Astrocyte (in vitro differentiated cells and primary cell): Measurements from ENCODE around the gene SUSD6. TPM values are rescaled to one million over a fixed set of nuclear protein-coding genes. Genes with fewer than 3 reads are reported as not detected.

Experiments used
- DNase-seq: peaks from one replicate; pipeline ENCODE4 v3.0.0-alpha.2; 2010; ENCODE audit warnings: low read depth
- FAIRE-seq: peaks from 2 replicates; lab custom pipeline; 2011; peaks lifted over from hg19 to GRCh38; lab: Jason Lieb, UNC
- H2AFZ ChIP-seq: 2 replicates; pipeline ENCODE4 v1.6.0; 2012; ENCODE audit warnings: low read depth, low read length, inconsistent platforms
- H3K27ac ChIP-seq: 2 replicates; pipeline ENCODE4 v1.5.1; 2011; ENCODE audit warnings: low read depth, low read length, inconsistent platforms
- H3K27me3 ChIP-seq: 2 replicates; pipeline ENCODE4 v1.6.0; 2011; ENCODE audit warnings: low read length, inconsistent platforms; ENCODE audit not compliant: insufficient read depth
- H3K36me3 ChIP-seq: 2 replicates; pipeline ENCODE4 v1.5.1; 2011; ENCODE audit warnings: low read length, inconsistent platforms; ENCODE audit not compliant: insufficient read depth
- H3K4me1 ChIP-seq: 2 replicates; pipeline ENCODE4 v1.5.1; 2011; ENCODE audit warnings: low read length, inconsistent platforms; ENCODE audit not compliant: insufficient read depth
- H3K4me2 ChIP-seq: 2 replicates; pipeline ENCODE4 v1.6.0; 2012; ENCODE audit warnings: low read length, inconsistent platforms
- H3K4me3 ChIP-seq: 2 replicates; pipeline ENCODE4 v1.5.1; 2011; ENCODE audit warnings: low read depth, mild to moderate bottlenecking, low read length, inconsistent platforms; ENCODE audit not compliant: insufficient read depth
- H3K79me2 ChIP-seq: 2 replicates; pipeline ENCODE4 v1.6.0; 2012; ENCODE audit warnings: mild to moderate bottlenecking, low read length, inconsistent platforms; ENCODE audit not compliant: insufficient read depth
- H3K9ac ChIP-seq: 2 replicates; pipeline ENCODE4 v1.6.0; 2012; ENCODE audit warnings: mild to moderate bottlenecking, low read length, inconsistent platforms
- H3K9me3 ChIP-seq: 2 replicates; pipeline ENCODE4 v1.5.1; 2012; ENCODE audit warnings: low read depth, mild to moderate bottlenecking, low read length, inconsistent platforms; ENCODE audit not compliant: insufficient read depth
- H4K20me1 ChIP-seq: 2 replicates; pipeline ENCODE4 v1.6.0; 2012; ENCODE audit warnings: low read length, inconsistent platforms; ENCODE audit not compliant: insufficient read depth
- H3K27ac Mint-ChIP-seq: one replicate; pipeline ENCODE4 v1.8.0; 2021; ENCODE audit warnings: mild to moderate bottlenecking, mixed read lengths; ENCODE audit not compliant: unreplicated experiment
- H3K27me3 Mint-ChIP-seq: one replicate; pipeline ENCODE4 v1.8.0; 2021; ENCODE audit warnings: low read depth, mixed read lengths; ENCODE audit not compliant: unreplicated experiment
- H3K36me3 Mint-ChIP-seq: one replicate; pipeline ENCODE4 v1.8.0; 2021; ENCODE audit warnings: low read depth, mixed read lengths; ENCODE audit not compliant: unreplicated experiment
- H3K4me1 Mint-ChIP-seq: one replicate; pipeline ENCODE4 v1.8.0; 2021; ENCODE audit warnings: low read depth, mixed read lengths; ENCODE audit not compliant: unreplicated experiment
- H3K4me3 Mint-ChIP-seq: one replicate; pipeline ENCODE4 v1.8.0; 2021; ENCODE audit warnings: mild to moderate bottlenecking, moderate library complexity, mixed read lengths; ENCODE audit not compliant: unreplicated experiment
- H3K9me3 Mint-ChIP-seq: one replicate; pipeline ENCODE4 v1.8.0; 2021; ENCODE audit warnings: mild to moderate bottlenecking, mixed read lengths; ENCODE audit not compliant: unreplicated experiment
- CTCF ChIP-seq: IDR thresholded peaks from 2 replicates; pipeline ENCODE4 v1.5.1; 2011; ENCODE audit warnings: low read depth, mild to moderate bottlenecking, inconsistent platforms, low read length, moderate library complexity; ENCODE audit not compliant: insufficient read depth
- EZH2 ChIP-seq: IDR thresholded peaks from 2 replicates; pipeline ENCODE4 v1.6.1; 2012; ENCODE audit warnings: mild to moderate bottlenecking, low read length, inconsistent platforms; ENCODE audit not compliant: insufficient read depth
- total RNA-seq: library from RNA; stranded (reverse); gene quantifications from 2 replicates; pipeline ENCODE4 v1.2.1, GENCODE V29; 2021

Gene SUSD6
- total RNA-seq, 1 donor from 2014 or later: 25.6 TPM

DNA sequence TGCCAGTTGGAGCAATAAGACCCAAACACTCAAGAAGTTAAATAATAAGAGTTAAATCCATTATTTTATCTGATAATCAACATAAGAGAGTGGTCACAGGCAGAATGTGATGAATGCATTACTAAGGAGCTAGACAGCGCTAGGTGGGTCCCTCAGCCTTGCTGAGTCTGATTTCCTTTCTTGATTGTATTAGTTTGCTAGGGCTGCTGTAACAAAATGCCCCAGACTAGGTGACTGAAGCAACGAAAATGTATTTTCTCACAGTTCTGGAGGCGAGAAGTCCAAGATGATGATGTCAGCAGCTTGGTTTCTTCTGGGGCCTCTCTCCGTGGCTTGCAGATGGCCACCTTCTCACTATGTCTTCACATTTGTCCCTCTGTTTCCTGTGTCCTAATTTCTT, 28.6 kb upstream of the SUSD6 start:
- H2AFZ ChIP-seq: no peak overlapping the region
- no peaks in the 10 kb centered on the region for H4K20me1 ChIP-seq
- H3K27me3 ChIP-seq: peaks cover 3% of the 10 kb centered on the region
- no peaks in the 10 kb centered on the region for H3K36me3 Mint-ChIP-seq
- peaks cover 3% of the 10 kb centered on the region for H3K9me3 Mint-ChIP-seq
- no peak overlapping the region for H3K4me2 ChIP-seq
- no peaks in the 10 kb centered on the region for H3K36me3 ChIP-seq
- H3K9me3 ChIP-seq: no peaks in the 10 kb centered on the region
- H3K27ac ChIP-seq: no peak overlapping the region
- FAIRE-seq (no peak), DNase-seq (no peak)
- no peak overlapping the region for H3K9ac ChIP-seq
- no peaks in the 10 kb centered on the region for H3K79me2 ChIP-seq
- no peaks in the 10 kb centered on the region for H3K4me1 Mint-ChIP-seq
- peaks cover 5% of the 10 kb centered on the region for H3K4me1 ChIP-seq
- H3K27me3 Mint-ChIP-seq: peaks cover 17% of the 10 kb centered on the region
- H3K4me3 Mint-ChIP-seq: no peak overlapping the region
- TF ChIP-seq CTCF (no peak), EZH2 (no peak)
- no peak overlapping the region for H3K4me3 ChIP-seq
- H3K27ac Mint-ChIP-seq: no peak overlapping the region

DNA sequence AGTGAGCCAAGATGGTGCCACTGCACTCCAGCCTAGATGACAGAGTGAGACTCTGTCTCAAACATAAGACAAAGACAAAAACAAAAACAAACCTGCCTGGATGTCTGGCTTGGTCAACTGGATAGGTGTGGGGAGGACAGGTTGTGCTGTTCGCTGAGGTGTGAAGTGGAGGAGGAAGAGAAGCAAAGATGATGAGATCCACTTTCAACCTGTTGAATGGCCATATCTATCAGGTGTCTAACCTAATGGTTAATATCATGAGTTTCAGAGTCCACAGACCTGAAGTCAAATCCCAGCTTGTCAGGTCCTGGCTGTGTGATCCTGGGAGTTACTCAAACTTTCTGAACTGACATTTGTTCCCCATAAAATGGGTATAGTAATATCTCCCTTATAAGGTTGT, 27.0 kb upstream of the SUSD6 start:
- Histone ChIP-seq H3K27me3 (no peaks in the 10 kb centered on the region), H3K4me3 (no peak overlapping the region), H3K4me1 (peaks cover 5% of the 10 kb centered on the region), H3K9ac (no peak overlapping the region), H3K27ac (no peak overlapping the region), H3K9me3 (no peaks in the 10 kb centered on the region), H3K79me2 (no peaks in the 10 kb centered on the region), H2AFZ (no peak overlapping the region), H3K36me3 (no peaks in the 10 kb centered on the region), H3K4me2 (no peak overlapping the region), H4K20me1 (no peaks in the 10 kb centered on the region)
- Mint-ChIP-seq H3K4me3 (no peak overlapping the region), H3K27me3 (peaks cover 12% of the 10 kb centered on the region), H3K9me3 (peaks cover 3% of the 10 kb centered on the region), H3K36me3 (no peaks in the 10 kb centered on the region), H3K27ac (no peak overlapping the region), H3K4me1 (no peaks in the 10 kb centered on the region)
- no peak for FAIRE-seq
- no peak for TF ChIP-seq CTCF
- no peak for TF ChIP-seq EZH2
- no peak for DNase-seq

- Histone ChIP-seq H3K4me1 (no peaks in the 10 kb centered on the region), H4K20me1 (no peaks in the 10 kb centered on the region), H3K27ac (no peak overlapping the region), H3K79me2 (no peaks in the 10 kb centered on the region), H3K9ac (no peak overlapping the region), H2AFZ (no peak overlapping the region), H3K27me3 (no peaks in the 10 kb centered on the region), H3K4me3 (no peak overlapping the region), H3K4me2 (no peak overlapping the region), H3K36me3 (no peaks in the 10 kb centered on the region), H3K9me3 (no peaks in the 10 kb centered on the region)
- Mint-ChIP-seq H3K4me1 (no peaks in the 10 kb centered on the region), H3K36me3 (no peaks in the 10 kb centered on the region), H3K27ac (no peak overlapping the region), H3K27me3 (peaks cover 10% of the 10 kb centered on the region), H3K9me3 (peaks cover 3% of the 10 kb centered on the region), H3K4me3 (no peak overlapping the region)
- FAIRE-seq (no peak), DNase-seq (no peak)
- TF ChIP-seq EZH2: no peak
- TF ChIP-seq CTCF: no peak
Measured at GRCh38 chr14:69586404-69586803, 25.0 kb upstream of the SUSD6 start.
